GM12892 (cell line): Measurements from ENCODE around the gene GOLT1A.

ENCODE experiments used
- DNase-seq: peaks from one replicate; pipeline ENCODE4 v3.0.0; 2011; ENCODE audit not compliant: insufficient read length
- FAIRE-seq: peaks from 2 replicates; lab custom pipeline; 2011; peaks lifted over from hg19 to GRCh38; lab: Jason Lieb, UNC
- POLR2A ChIP-seq: IDR thresholded peaks from 2 replicates; pipeline ENCODE4 v1.6.1; 2011; ENCODE audit warnings: low read depth, low read length, control low read depth
- POLR2AphosphoS5 ChIP-seq: IDR thresholded peaks from 2 replicates; pipeline ENCODE4 v1.6.1; 2011; ENCODE audit warnings: low read depth, low read length, control low read depth
- TAF1 ChIP-seq: IDR thresholded peaks from 2 replicates; pipeline ENCODE4 v1.6.1; 2011; ENCODE audit warnings: low read depth, mild to moderate bottlenecking, control low read depth, low read length, borderline replicate concordance

GOLT1A gene

DNA sequence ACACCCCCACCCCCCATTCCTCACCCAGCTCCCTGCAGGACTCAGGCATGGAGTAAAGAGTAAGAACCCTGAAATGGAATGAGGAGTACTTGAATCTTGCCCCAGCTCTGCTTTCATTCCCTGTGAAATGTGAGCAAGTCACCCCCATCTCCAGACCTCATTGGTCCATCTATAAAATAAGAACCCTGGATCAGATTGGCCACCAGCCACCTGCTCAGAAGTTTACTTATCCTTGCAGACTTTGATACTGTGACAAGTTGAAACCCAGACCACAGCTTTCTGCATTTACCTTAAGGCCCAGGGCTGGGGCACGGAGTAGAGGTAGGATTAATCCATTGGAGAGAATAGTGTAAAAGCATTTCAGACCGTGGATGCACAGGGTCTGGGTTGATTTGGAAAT is 19.7 kb downstream of the GOLT1A start:
- no peak for TF ChIP-seq POLR2A
- TF ChIP-seq POLR2AphosphoS5, result no peak
- no peak for TF ChIP-seq TAF1
- DNase-seq, result no peak
- FAIRE-seq, result no peak

DNA sequence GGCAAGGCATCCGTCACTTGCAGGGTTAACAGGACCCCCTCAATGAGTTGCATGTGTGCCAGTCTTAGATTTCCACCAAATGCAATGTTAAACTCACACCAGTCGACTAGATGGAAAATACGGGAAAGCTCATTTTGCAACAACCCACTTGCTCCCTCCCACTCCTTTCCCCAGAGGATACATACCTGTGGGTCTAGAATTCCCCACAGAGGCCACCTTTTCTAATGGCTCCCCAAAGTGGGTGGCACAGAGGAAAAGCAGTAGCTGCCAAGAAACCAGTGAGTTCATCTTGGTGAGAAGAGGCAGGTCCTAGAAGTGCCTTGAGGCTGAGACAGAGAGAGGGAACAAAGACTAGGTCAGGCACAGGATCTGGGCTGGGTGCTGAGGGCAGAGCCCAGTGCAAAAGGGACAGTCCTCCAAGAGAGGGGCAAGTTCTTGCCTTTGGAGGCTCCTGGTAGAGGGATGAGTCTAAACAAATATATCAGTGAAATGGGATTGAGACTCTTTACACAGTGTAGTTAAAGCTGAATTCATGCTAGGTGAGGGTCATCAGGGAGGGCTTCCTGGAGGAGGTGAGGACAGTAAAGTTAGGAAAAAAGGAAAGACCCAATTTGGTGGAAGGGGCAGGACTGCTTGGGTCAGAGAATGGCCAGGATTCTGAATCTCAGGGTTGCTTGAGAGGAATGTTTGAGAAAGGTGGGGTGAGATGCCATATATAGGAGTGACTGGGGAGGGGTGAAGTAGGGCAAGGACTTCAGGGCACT is 21.0 kb downstream of the GOLT1A start:
- no peak for TF ChIP-seq TAF1
- no peak for FAIRE-seq

DNA sequence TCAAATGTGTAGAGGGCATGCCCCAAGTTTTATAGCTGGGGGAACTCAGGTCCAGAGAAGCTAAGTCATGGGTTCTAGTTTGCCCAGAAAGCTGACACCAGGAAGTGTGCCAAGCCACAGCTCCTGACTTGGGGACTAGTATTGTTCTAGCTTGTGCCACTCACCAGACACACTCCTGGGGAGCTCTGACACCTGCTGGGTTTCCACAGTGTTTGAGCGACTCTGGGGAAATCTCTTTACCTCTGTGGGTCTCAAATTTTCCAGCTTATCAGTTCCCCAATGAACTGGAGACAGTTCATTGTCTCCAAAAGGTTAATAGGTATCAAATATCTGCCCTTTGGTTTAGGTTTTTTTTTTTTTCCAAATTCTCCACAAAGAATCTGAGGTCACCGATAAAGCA is 21.7 kb downstream of the GOLT1A start:
- FAIRE-seq (no peak), DNase-seq (no peak)
- TF ChIP-seq POLR2A, result no peak
- no peak for TF ChIP-seq TAF1
- no peak for TF ChIP-seq POLR2AphosphoS5

More for the DNA sequence above, 21.0 kb downstream of the GOLT1A start:
- DNase-seq, result no peak

DNA sequence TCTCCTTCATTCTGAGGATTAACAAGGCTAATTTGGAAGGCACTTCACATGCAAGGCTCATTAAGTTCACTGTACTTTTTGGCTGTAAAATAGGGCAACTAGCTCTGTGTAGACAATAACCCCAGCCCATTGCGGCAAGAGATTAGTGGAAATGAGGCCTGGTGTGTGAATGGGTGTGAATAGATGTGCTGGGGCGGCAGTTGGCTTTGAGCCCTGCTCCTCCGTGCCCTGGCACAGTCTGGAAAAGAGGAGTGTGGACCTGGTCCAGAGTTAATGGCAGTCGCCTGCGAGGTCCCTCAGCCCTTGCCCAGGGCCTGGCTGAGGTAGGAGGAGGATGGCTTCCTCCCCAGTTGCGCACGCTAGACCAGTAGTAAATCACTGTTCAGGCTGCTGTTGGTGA is 22.3 kb downstream of the GOLT1A start:
- DNase-seq (no peak), FAIRE-seq (no peak)
- no peak for TF ChIP-seq POLR2A
- no peak for TF ChIP-seq TAF1
- no peak for TF ChIP-seq POLR2AphosphoS5

DNA sequence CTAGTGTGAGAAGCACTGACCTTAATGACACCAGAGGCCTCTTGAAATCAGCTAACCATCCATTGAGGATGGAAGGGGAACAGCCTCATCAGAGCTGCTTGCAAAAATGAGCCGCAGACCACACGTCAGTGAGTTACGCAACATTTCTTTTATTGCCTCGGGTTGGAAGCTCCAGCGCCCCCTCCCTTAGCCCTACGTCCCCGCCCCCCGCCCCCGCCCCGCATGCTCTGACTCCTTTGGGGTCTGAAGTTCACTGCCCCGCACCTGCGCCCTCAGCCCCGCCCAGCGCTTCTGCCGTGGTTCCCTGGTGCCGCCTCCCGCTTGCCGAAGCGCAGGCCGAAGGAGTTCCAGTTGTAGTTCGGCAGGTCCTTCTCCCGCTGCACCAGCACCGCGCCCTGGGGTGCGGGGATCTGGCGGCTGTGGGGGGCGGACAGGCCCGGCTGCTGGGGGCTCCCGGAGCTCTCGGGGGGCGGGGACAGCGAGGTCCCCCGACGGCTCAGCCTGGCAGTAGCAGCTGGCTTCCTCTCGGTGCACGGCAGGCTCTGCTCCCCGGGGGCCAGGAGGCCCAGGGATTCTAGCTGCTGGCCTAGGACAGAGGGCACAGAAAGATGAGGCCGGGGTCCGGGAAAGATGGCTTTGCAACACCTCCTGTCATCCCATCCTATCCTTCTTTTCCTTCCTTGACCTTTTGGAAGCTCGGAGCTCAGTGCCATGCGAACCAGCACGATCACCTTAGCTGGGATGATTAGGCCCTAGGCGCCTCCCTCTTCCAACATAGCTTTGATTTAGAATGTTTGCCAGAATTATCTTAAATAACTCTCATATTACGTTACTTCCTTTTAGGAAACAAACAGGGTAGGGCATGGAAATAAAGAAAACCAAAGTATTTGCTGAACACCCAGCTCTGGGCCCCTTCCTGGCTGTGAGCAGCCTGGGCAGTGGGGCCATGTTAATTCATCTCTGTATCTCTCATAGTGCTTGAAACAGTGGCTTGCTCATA is 23.3 kb downstream of the GOLT1A start:
- FAIRE-seq (no peak), DNase-seq (no peak)
- TF ChIP-seq POLR2AphosphoS5 (no peak), TAF1 (no peak), POLR2A (no peak)

DNA sequence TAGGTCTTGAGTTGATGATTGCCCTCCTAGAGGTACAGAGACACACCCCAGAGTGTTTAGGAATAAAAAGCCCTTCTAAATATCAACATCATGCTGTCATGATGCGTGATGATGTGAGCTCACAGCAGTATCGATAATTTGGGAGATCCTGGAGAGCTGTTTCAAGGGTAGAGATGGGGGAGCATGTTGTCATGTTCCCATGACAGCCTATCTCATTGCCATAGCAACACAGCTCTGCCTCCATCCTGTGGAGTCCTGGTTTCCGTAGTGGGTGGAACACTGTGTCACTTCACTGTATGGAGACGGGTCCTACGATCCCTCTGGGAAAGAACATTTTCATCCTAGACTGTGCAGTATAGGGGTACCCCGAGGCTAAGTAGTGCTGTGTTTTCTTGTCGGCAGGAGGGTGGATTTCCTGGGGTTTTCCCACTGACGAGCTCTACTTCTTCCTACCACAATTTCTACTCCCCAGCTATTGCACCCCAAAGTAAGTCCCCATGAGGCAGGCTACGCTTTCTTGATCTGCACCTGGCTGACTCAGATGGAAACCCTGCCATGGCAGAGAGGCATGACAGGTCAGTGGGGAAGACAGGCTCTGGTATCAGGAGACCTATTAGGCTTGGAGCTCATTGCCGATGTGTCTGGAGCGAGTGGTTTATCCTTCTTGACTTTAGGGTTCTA is 24.7 kb downstream of the GOLT1A start:
- FAIRE-seq (no peak), DNase-seq (no peak)
- TF ChIP-seq TAF1, result no peak
- TF ChIP-seq POLR2A, result no peak
- no peak for TF ChIP-seq POLR2AphosphoS5

DNA sequence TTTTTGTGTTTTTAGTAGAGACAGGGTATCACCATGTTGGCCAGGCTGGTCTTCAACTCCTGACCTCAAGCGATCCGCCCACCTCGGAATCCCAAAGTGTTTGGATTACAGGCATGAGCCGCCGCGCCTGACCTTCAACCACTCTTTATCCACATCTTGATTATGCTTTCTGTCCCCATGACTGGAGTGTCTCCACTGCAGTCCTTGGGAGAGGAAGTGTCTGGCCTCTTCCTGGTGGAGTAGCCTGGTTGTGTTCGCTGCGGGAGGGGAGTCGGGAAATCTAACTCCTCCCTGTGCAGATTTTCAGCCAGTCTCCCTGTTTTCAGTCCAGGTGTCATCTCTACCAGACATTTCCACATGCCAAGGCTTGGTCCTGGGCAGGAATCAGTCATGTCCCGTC is 27.2 kb downstream of the GOLT1A start:
- FAIRE-seq, result no peak
- no peak for TF ChIP-seq POLR2A
- TF ChIP-seq POLR2AphosphoS5, result no peak
- no peak for TF ChIP-seq TAF1
- no peak for DNase-seq

DNA sequence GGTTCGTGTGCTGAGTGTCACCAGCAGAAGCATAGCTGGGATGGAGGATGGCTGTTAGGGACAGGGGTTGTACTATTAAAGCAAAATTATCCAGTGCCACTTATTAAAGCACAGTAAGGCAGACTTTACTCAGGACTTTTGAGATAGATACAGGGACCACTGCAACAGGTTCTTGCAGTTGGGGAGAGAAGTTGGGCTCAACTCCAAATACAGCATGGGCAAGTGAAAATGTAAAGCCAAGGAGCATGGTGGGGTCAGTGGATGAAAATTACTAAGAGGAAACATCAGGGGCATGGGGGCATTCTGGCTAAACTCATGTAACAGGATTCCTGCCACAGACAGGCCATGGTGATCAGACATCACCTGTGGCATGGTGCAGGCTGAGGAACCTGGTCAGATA is 32.7 kb downstream of the GOLT1A start:
- TF ChIP-seq TAF1 (no peak), POLR2AphosphoS5 (no peak), POLR2A (no peak)
- DNase-seq (no peak), FAIRE-seq (no peak)

DNA sequence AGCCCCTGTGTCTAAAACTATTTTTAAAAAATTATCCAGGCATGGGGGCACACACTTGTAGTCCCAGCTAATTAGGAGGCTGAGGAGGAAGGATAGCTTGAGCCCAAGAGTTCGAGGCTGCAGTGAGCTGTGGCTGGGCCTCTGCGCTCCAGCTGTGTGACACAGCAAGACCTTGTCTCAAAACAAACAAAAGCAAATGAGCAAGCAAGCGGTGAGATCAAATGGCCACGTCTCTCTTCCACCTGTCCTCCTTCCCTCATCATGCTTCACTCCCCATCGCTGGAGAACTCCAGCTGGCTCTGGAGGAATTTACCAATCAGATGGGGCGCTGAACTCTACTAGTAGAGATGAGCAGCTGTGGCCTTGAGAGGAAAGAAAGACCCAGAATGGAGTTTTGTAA is 33.7 kb downstream of the GOLT1A start:
- TF ChIP-seq POLR2A, result no peak
- TF ChIP-seq POLR2AphosphoS5, result no peak
- DNase-seq, result no peak
- FAIRE-seq, result no peak

DNA sequence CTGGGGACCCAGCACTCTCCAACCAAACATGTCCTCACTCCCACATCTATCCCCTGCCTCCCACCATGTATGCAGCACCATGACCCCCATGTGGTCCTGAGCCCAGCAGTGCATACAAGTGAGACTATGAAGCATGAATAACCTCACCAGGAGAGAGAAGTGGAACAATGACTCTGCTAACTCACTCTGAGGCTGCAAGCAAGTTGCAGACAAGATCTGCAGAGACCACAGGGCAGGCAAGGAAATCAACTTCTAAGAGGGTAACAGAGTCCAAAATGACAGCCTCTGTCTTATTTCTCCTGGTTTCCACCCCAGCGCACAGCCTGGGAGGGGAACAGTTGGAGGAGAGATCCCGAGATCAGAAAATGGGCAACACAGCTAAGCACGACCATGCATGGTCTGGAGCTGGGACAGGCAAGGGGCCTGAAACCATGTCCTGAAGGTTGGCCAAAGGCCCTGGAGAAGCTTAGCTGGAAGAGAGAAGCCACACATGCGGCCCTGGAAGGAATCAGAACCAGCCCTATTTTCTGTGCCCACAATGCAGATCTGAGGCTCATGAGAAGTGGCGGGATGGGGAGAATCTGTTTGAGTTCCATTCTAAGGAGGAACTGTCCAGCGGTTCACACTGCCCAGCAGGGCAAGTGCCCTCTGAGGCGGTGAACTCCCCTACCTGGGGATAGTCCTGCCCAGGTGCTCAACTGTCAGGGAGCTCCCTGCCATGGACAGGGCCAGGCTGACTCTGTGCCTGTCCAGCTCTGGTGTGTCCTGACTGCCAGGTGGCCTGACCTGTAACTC is 35.1 kb downstream of the GOLT1A start:
- DNase-seq (no peak), FAIRE-seq (no peak)
- TF ChIP-seq POLR2AphosphoS5, result no peak
- no peak for TF ChIP-seq POLR2A

DNA sequence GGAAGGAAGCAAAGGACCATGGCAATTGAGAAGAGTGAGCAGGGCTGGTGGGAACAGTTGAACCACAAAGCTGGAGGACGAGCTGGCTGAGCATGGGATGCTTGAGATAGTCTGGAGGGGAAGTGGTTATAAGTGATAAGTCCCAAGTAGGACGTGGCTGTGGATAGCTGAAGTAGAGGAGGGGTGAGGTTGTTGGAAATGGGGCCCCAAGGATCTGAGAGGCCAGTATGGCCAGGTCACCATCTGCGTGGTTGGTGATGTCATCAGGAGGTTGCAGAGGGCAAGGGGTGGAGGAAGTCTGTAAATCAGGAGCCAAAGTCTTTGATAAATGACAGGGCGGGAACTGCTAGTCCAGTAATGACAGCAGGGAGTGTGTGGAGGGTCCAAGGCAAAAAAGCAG is 36.7 kb downstream of the GOLT1A start:
- TF ChIP-seq POLR2AphosphoS5 (no peak), POLR2A (no peak), TAF1 (no peak)
- DNase-seq (no peak), FAIRE-seq (no peak)
